ENCODE data around the gene KRTAP3-2.
A peak's percentile ranks its signal among the peaks of the same experiment; 100 is the strongest.

The KRTAP3-2 gene

DNA sequence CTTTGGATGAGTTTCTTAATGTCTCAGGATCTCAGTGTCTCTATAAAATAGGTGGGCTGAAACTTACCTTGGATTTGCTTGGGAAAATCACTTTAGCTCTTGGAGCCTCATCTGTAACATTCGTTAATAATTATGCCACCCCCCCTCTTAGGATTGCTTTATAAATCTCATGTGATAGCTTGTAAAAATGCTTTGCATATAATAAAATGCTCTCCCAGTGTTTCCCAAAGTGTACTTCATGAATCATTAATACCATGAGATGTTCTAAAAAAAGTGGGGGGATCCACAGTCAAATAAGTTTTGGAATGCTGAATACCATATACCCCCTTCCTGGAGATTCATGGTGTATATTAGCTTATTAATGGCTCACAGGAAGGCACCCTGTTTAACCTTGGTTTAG, 38.1 kb downstream of the KRTAP3-2 start:
- no peak for DNase-seq

DNA sequence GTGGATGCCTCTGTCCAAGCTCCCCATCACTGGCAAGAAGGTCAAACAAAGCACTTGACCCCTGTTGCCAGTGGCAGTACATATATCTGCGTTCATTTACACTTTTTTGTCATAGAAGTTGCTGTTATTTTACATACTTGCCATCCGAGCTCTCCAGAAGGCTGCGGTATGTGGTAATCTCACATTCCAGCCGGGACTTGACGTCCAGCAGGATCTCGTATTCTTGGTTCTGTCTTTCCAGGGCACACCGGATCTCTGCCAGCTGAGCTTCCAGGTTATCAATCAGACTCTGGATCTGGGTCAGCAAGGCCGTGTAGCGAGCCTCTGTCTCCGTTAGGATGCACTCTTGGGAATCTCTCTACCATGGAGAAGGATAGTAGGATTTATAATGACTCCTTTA, 39.6 kb downstream of the KRTAP3-2 start:
- DNase-seq: no peak

GRCh38 chr17:40958086-40958953, 41.4 kb downstream of the KRTAP3-2 start:
- DNase-seq: no peak

GRCh38 chr17:40956401-40957254, 43.1 kb downstream of the KRTAP3-2 start:
- DNase-seq: peak; percentile 45 to 50

DNA sequence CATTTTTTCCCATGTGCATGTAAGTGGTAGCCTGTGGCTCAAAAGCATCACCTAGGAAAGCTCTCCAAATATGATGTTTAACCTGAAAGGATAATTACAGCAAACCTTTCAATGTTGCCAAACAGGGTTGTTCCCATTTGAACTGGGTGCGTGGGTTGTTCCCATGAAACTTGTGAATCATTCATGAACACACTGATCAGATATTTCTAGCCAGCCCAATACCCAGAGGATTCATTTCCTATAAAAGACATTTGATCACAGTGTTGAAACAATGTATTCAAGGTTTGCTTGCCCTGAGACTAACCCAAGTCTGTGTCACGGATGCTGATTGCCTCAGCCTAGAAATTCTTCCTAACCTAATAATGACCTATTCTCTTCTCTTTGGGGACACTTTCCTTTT, 45.8 kb downstream of the KRTAP3-2 start:
- peak; percentile 51 to 70 for DNase-seq

DNA sequence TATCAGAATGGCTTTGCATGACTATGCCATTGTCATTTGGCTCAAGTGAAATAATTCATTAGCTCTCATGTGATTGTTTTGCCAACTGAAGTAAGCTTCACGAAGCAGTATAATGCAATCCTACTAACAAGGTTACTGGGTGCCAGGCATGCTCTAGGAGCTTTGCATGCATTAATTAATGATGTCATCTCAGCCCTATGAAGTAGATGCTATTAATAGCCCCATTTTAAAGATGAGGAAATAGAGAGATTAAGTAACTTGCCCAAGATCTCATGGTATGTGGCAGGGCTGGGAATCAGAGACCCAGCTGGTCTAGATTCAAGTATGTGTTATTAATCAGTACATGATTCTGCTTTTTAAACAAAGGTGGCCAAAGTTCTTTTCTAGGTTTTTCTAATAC, 47.0 kb downstream of the KRTAP3-2 start:
- DNase-seq: peak; percentile 75 to 89

DNA sequence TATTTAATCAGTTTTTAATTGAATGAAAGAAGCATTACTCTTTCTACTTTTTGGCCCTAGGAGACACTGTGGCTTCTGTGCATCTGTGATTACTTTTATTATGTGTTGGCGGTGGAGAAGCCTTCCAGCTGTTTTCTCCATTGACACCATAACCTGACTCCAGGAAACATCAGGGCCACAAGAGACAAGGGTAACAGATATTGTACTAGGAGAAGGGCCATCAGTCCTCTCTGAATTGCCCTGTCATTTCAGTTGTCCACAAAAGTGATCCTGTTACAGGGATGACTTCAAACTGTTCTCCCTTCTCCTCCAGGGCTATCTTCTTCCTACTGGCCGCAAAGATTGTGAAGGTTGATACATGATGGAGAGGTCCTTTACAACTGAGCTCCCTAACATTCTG, 47.6 kb downstream of the KRTAP3-2 start:
- no peak for DNase-seq

DNA sequence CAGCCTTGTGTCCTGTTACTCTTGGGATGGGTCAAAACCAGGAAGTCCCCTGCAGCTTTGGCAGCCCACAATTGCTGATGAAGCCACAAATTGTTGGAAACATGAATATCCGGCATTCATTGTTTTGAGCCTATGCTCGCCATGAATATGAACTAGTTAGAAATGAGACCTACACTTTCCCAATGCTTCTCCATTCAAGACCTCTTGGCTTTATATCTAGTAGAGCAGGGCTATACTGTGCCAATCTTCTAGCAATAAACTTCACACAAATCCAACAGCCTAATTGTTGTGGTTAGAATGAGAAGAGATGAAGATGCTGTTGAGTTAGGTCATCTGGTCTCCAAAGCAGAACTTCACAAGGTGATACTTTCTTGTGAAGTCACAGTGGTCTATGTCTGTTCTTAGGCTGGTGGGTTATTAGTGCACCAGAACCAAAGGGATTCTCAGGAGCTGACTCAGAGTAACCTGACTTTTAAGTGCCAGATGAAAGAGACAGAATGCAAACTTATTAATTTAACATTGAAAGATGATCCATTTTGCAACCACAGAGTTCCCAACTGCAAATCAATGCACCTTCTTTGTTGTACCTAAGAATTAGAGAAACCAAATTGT, 48.6 kb downstream of the KRTAP3-2 start:
- no peak for DNase-seq

DNA sequence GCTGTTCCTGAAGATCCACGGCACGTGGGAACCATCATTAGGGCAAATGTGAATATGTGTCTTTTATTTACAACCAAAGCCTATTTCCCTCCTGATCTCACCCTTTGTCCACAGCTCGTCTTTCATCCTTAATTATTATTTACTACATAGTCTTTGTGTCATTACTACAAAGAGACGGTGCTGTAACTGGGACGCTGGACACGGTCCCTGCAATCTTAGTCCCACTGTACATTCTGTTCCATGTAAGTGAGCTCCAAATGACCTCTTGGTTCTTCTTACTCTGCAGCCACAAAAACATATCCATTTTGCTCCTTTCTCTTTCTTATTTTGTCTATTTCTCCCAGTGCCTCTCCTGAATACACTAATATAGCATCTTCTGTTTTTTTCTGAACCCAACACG, 49.5 kb downstream of the KRTAP3-2 start:
- DNase-seq: no peak

DNA sequence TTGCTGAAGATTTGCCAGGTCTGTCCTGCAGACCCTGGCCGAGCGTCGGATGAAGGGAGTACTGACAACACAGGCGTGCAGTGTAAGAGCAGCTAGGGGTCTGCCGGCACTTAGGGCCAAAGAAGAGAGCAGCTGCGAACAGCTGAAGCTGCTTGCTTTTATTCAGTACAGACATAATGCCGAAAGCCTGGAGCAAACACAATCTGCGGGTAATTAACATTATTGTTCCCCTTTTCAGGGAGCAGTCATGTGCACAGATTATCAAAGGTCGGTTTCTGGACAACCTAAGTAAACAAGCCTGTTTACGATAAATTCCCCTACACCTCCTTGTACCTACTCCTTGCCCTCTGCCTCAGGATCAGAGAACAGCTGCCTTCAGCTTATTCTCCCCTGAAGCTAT, 50.3 kb downstream of the KRTAP3-2 start:
- DNase-seq: no peak
